Activated T-cell treated with anti-CD3 and anti-CD28 coated beads for 1 hour (primary cell): Measurements from ENCODE around the gene SPEF1.

ENCODE experiments used
- DNase-seq: peaks from one replicate; pipeline ENCODE4 v3.0.0-alpha.2; 2020; ENCODE audit warnings: low read depth

Gene SPEF1

GRCh38 chr20:3787324-3788014, 6.2 kb upstream of the SPEF1 start:
- no peak for DNase-seq

GRCh38 chr20:3786665-3787323, 5.5 kb upstream of the SPEF1 start, which contains the start of gene CENPB:
CENPB (minus strand) TSS chr20:3786740; CDS start chr20:3786483, 257 bp downstream.
- peak; percentile 89 for DNase-seq

- no peak for DNase-seq
Measured at GRCh38 chr20:3786126-3786484, 4.9 kb upstream of the SPEF1 start.

GRCh38 chr20:3785240-3786125, 4.2 kb upstream of the SPEF1 start:
- DNase-seq, result no peak

- no peak for DNase-seq
Measured at GRCh38 chr20:3784863-3785239, 3.6 kb upstream of the SPEF1 start.

- no peak for DNase-seq
Measured at GRCh38 chr20:3784216-3784853, 3.1 kb upstream of the SPEF1 start.

- no peak for DNase-seq
Measured at GRCh38 chr20:3783511-3784195, 2.4 kb upstream of the SPEF1 start.

GRCh38 chr20:3783068-3783489, 1.8 kb upstream of the SPEF1 start:
- DNase-seq, result no peak

- no peak for DNase-seq
Measured at GRCh38 chr20:3782597-3782996, 1.3 kb upstream of the SPEF1 start.

GRCh38 chr20:3778976-3779375, 2.3 kb downstream of the SPEF1 start:
- no peak for DNase-seq

GRCh38 chr20:3777716-3778629, 3.3 kb downstream of the SPEF1 start:
- DNase-seq, result no peak

- DNase-seq, result no peak
Measured at GRCh38 chr20:3777381-3777715, 3.9 kb downstream of the SPEF1 start.

GRCh38 chr20:3775457-3776108, 5.7 kb downstream of the SPEF1 start:
- no peak for DNase-seq

- DNase-seq, result no peak
Measured at GRCh38 chr20:3771552-3772058, 9.6 kb downstream of the SPEF1 start.

GRCh38 chr20:3768342-3769130, 12.7 kb downstream of the SPEF1 start:
- DNase-seq, result peak; percentile 75

GRCh38 chr20:3767427-3768341, 13.6 kb downstream of the SPEF1 start, which contains the start of gene ADISSP:
ADISSP (minus strand) TSS chr20:3767753; CDS start chr20:3760100, 7,653 bp downstream.
- DNase-seq, result peak; percentile 94

- DNase-seq, result no peak
Measured at GRCh38 chr20:3767110-3767426, 14.2 kb downstream of the SPEF1 start.
